ENCODE results near the gene RND2.

DNA sequence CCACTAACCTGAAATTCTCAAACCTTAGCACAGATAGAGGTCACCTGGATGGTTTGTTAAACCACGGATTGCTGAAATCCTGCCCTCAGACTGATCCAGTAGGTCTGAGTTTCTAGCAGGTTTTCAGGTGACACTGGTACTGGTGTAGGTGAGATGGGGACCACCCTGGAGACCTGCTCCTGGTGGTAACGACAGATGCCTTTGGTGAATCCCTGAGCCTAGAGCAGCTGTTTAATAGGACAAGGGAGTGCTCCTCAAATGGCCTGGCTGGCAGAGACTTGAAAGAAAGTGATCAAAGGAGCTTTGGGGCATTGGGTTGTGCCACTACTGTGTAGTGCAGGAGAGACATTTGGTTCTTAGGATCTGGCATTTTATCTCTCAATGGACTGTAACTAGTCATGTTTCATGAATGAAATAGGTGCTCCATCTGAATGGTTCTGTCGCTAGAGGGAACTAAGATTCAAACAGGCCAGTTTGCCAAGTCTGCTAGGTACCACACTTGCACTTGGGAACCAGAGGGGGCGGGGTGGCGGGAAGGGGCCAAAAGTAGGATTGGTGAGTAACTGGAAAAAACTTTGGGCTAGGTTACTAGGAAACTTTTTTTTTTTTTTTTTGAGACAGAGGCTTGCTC lies 21.4 kb upstream of the RND2 start:
- no peak for TF ChIP-seq POLR2A (IDR thresholded peaks at IDR 0.05)
- TF ChIP-seq, protein P1, sequence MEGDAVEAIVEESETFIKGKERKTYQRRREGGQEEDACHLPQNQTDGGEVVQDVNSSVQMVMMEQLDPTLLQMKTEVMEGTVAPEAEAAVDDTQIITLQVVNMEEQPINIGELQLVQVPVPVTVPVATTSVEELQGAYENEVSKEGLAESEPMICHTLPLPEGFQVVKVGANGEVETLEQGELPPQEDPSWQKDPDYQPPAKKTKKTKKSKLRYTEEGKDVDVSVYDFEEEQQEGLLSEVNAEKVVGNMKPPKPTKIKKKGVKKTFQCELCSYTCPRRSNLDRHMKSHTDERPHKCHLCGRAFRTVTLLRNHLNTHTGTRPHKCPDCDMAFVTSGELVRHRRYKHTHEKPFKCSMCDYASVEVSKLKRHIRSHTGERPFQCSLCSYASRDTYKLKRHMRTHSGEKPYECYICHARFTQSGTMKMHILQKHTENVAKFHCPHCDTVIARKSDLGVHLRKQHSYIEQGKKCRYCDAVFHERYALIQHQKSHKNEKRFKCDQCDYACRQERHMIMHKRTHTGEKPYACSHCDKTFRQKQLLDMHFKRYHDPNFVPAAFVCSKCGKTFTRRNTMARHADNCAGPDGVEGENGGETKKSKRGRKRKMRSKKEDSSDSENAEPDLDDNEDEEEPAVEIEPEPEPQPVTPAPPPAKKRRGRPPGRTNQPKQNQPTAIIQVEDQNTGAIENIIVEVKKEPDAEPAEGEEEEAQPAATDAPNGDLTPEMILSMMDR (IDR thresholded peaks at IDR 0.05) = peak in 1 of 6 experiments; percentile 23

Data from esophagus squamous epithelium (tissue), 4 donors.